GM18870 (cell line): ENCODE data around the gene DDX43.
"Not testable (repeated sequence)": the region's sequence is repeated elsewhere in the genome, so short reads cannot be mapped to it uniquely, and the experiment has no call there.

ENCODE experiments used
- ATAC-seq: cut with Tn5 transposase; IDR thresholded peaks from one replicate; pipeline ENCODE4 v1.9.1; 2021; ENCODE audit warnings: moderate library complexity; ENCODE audit not compliant: unreplicated experiment

The DDX43 gene

DNA sequence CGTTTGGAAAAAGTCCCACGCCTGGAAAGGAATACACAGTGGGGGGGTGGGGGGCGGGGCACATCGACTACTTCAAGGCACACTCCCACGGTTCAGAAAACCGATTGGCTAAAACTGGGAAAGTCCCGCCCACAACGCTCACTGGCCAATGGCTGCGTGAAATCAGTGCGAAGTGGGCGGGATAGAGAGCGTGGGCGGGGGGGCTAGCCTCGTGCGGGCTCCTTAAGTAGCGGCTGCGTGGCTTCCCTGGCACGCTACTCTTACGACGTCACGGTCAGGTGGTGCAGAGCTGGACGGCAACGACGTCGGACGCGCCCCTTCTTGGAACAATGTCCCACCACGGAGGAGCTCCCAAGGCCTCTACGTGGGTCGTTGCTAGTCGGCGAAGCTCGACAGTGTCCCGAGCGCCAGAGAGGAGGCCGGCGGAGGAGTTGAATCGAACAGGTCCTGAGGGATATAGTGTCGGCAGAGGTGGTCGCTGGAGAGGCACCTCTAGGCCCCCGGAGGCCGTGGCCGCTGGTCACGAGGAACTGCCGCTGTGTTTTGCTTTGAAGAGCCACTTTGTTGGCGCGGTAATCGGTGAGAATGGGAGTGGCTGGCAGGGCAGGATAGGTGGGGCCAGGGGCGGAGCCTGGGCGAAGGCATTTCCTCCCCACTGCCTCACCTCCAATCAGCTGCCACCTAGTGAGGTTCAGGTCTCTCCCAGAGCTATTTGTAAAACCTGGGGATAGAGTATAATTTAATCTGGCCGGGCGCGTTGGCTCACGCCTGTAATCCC, at the start of gene DDX43:
TSS of gene DDX43 (plus strand) at position 252 of the 778 bp plus-strand sequence. CDS start at position 330, 78 bp downstream.
- ATAC-seq = no peak

DNA sequence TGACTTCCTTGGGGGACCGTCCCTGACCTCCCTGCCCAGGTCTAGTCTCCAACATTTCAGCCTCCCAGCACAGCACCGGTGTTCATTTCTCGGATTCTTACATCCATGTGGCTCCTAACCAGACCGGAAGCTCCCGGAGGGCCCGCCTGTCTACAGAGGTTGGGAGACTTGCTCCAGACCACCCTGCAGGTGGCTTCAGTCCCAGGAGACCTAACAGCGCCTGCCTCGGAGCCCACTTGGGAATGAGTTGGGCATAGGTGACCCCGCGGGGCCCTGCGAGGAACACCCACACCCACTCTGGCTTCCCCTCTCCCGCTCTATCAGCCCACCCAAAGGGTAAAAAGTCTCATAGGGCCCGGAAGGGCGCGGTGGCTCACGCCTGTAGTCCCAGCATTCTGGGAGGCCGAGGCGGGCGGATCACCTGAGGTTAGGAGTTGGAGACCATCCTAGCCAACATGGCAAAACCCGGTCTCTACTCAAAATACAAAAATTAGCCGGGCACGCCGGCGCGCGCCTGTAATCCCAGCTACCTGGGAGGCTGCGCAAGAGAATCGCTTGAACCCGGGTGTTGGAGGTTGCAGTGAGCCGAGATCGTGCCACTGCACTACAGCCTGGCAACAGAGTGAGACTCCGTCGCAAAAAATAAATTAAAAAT, 46.0 kb upstream of the DDX43 start:
- no peak for ATAC-seq

DNA sequence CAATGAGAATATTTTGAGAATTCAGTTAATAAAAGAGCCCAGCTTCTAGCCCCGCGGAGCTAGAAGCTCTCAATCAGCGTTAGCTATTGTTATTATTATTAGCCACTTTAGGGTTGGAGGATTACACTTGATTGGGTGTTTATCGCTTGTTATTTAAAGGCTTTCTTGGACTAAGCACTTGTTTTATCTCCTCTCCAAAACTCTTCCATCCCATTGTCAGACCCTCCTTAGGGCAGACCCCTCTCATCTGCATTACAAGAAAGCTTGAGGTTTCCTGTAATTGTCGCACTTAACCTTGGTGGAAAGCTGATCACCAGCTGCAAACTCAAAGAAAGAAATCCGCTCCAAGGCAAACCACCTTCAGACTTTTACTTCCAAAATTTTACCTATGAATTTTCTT, 45.3 kb upstream of the DDX43 start:
- no peak for ATAC-seq

DNA sequence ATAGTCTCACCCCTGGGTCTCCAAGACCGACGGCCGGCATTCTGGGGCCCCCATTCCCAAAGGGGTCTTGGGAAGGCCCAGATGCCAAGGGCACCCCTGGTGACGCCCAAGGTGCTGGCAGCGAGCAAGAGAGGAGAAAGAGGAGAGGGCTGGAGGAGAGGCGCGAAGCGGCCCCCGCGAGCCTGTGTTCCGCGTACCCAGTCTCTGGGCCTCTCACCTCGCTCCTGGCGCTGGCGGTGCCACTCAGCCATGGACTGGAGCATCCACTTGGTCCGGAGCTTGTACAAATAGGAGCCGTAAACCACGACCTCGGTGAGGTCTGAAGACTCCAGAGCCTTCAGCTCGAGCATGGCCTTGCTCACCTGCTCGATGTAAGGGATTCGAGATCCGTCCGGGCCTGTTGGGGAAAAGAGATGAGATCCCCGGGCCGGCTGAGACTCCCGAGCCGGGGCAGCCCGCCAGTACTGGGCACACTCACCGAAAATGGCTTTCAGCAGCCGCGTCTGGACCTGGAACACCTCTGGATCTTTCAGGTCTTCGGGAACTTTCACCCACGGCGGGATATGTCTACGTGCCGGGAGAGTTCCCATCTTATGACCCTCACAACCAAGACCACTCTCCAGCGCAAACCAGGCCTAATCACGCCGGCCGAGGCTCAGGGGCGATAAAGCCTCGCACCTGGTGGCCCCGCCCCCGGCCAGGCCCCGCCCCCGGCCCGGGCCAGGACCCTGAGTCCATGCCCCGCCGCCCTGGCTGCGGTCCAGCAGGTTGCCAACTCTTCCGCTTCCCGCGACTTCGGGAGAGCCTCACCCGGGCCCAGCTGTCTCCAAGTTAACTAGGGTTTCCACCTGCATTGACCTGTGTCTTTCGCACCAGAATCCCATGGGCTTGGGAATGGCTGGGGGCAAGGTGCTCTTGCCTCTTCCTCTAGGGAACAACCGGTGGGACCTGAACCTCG, 40.7 kb upstream of the DDX43 start, which contains the start of gene DPPA5:
TSS of gene DPPA5 (minus strand) at position 641 of the 958 bp plus-strand sequence. CDS start at position 590, 51 bp downstream.
- ATAC-seq = no peak

DNA sequence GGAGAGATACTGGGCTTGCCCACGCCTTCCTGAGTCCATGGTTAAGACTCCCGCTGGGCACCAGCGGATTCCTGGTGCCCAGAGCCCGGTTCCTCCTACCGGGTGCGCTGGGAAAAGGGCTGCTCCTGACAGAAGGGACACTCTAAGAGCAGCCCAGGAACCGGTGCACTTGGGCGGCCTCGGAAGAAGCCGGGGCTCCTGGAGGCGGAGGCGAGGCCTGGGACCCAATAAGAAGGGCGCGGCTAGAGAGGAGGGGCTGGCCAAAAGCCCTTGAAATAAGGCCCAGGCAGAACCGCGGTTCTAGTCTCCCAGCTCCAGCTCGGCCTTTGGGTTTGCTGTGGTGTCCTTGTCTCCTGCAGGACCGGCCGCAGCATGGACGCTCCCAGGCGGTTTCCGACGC, 32.3 kb upstream of the DDX43 start, which contains the start of gene KHDC3L:
TSS of gene KHDC3L (plus strand) at position 301 of the 400 bp plus-strand sequence. CDS start at position 373, 72 bp downstream.
- ATAC-seq = no peak

DNA sequence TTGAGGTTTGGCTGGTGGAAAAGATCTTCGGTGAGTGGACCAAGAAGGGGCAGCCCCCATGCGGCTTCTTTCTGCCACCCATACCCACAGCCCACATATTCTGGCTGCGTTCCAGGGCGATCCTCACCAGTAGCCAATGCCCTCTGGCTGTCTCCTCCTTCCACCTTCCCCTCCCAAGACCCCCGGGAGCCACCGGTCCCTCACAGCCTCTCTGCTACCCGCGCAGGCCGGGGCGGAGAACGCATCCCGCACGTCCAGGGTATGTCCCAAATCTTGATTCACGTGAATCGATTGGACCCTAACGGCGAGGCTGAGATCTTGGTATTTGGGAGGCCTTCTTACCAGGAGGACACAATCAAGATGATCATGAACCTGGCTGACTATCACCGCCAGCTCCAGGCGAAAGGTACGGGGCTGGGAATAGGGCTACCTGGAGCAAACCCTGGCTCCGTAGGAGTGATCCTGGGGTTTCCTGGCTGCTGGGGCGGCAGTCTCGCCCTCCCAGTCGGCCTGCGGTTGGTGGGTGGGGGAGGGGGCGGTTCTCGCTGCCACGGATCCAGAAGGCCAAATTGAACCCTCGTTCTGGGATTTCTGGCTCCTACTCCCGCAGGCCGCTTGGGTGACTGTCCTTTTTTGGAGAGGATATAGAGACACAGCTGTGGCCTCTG, 31.6 kb upstream of the DDX43 start:
- no peak for ATAC-seq

DNA sequence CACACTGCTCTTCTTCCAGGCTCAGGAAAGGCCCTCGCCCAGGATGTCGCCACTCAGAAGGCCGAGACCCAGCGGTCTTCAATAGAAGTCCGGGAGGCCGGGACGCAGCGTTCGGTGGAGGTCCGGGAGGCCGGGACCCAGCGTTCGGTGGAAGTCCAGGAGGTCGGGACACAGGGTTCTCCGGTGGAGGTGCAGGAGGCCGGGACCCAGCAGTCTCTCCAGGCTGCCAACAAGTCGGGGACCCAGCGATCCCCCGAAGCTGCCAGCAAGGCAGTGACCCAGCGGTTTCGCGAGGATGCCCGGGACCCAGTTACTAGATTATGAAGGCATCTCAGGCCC, 31.1 kb upstream of the DDX43 start:
- no peak for ATAC-seq

DNA sequence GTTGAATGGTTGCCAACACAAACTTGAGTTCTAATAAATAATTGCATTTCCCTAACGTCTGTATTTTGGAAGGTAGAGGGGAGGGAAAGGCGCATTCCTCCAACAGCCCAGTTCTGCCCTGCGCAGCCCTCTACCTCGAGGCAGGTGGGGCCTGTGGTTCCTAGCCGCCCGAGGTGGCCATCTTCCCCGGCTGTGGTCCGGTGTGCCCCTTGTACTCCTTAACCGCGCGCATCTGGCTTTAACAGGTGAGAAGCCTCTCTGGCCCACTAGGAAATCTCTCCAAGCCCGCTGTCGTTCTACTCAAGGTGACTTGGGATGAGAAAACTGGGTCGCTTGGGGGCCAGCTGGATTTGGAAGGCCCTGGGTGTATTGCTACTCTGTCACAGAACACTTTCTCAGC, 30.5 kb upstream of the DDX43 start:
- no peak for ATAC-seq

DNA sequence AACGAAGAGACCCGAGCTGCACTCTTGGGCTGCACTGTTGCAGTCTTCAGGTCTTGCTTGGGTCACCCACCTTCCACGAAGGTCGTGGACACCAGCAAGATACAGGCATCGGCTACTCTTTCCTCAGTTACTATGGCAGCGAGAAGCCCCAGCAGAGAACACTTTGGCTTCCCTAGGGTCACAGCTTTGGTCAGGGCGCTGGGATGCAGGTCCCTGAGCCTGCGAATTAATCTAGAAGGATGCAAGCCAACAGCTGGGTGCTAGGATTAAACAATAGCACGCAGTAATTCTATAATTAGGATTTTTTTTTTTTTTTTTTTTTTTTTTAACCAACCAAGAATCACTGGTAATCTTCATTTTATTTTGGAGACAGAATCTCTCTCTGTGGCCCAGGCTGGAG, 30.1 kb upstream of the DDX43 start:
- ATAC-seq = no peak

DNA sequence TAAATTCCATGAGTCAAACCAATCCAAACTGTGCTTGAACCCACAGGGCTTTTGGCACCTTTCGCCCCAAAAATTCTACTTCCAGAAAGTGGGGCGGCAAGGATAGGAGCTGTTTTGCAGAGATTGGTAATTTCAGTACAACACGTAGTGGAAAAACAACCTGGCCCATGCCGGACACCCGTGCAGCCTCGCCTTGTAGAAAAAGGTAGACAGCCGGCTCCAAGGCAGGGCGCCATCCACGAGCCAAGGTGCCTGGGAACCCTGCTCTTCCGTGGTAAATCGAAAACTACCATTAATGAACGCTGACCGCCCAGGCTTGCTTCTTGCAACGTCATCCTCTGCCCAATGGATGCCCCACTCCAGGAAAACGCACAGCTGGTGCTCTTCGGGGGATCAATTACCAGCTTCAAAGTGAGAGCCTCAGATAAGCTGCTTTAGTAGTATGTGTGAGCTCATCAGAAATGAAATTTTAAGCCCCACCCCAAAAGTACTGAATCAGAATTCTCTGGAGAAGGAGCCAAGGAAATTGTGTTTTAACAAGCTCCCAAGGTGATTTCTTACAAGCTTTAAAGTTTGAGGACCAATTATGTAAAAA, 26.8 kb upstream of the DDX43 start:
- no peak for ATAC-seq

DNA sequence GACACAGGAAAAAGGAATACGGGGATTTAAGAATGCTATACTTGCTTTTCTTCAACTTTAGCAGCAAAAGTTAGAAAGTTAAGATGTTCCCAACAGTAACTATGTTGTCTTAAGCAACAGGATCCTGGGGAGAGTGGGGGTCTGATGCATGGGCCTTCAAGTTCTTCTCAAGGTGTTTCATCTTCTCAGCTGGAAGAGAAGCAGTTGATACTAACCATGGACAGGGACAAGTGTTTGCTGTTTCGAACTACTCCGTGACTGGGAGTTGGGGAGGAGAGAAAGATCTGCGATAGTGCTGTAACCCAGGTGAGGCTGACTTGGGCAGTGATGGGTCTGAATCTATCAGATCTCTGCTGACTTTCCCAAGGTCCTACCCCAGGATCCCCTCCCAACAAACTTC, 26.0 kb upstream of the DDX43 start:
- no peak for ATAC-seq

DNA sequence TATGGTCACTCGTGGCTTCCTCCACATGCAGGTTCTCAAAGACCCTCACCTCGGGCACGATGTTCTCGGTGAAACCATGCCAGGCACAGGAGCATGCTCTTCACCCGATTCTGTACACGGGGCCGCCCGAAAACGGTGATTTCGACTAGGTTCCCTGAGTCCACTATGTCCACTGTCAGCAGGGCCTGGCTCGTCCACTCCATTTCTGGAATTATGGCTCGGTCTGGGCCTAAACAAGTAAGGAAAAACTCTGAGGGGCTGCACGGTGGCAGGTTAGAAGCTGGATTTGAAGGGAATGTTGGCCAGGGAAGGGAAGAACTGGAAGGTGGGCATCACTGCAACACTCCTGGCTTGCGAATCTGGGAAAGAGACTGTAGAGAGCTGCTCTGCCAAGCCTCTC, 25.5 kb upstream of the DDX43 start:
- no peak for ATAC-seq

DNA sequence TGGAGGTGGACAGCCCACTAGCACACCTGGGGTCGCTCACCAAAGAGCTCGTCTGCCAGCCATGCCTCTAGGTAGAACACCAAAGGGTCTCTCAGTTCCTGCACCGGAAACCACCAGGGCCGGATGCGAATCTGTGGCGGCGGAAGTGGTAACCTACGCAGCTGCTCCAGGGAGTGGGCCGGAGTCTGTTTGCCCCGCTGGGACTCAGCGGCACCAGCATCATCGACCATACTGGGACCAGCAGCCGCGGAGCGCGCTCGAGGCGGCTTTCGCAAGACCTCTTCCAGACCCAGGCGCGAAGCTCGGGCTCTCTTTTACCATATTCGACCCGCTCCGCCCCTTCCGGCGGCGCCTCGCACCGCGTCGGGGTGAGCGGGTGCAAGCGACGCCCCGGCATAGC, 25.1 kb upstream of the DDX43 start, which contains the start of gene OOEP:
TSS of gene OOEP (minus strand) at position 335 of the 400 bp plus-strand sequence. CDS start at position 230, 105 bp downstream.
- no peak for ATAC-seq

DNA sequence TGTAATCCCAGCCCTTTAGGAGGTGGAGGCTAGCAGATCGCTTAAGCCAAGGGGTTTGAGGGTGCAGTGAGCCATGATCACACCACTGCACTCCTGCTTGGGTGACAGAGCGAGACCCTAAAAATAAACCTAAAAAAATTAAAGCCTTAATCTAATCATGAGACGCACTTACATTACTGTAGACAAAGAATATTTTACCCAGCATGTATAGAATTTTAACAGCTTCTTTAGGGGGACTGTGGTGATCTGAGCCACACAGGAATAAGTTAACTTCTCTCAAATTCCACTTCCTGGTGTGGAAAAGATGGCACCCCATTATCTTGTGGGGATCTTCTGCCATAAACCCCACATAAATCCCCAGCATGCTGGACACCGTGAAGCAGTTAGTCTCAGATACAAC, 22.6 kb upstream of the DDX43 start:
- ATAC-seq = no peak

DNA sequence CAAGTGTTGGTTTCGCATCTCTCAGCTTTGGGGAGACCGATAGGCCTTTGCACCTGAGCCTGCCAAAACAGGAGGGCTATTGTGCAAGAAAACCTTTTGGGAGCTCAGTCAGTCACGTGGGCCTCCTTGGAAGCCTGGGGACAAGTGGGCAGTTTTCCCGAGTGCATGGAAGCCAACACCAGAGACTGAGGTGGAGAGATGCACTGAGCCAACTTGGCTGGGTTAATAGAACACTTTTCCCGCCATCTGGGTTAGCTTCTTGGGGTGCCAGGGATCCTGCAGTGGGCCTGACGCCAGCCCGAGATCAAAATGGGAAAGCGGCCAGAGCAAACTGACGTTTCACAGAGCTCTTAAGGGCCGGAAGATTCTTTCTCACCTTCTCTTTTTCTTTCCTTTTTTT, 22.1 kb upstream of the DDX43 start:
- ATAC-seq = no peak

DNA sequence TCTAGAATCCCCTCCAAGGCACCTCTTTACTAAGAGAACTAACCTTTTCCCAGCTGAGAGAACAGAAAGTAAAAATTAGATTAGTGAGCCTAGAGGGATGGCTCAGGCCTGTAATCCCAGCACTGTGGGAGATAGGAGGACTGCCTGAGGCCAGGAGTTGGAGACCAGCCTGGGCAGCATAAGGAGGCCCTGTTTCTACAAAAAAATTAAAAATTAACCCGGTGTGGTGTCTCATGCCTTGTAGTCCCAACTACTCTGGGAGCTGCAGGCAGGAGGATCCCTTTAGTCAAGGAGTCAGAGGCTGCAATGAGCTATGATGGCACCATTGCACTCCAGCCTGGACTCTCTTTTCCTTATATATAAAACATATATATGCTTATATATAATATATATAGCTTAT, 19.4 kb upstream of the DDX43 start:
- ATAC-seq = no peak

DNA sequence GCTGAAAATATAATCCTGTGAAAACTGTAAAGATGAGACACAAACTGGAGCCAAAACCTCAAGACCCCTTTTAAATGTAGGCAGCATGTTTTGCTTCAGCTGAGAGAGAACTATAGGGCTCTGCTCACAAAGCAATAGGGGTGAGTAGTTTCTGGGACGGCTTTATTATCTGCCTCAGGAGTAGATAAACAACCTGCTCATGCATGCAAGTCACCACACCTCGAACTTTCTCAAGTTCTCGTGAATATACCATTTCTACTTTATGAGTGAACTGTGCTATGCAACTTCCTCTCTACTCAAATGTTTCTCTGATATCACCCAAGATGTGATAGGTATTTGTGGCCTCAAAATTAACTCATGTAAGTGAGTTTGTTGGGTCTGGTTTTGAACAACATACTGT, 17.4 kb upstream of the DDX43 start:
- no peak for ATAC-seq

DNA sequence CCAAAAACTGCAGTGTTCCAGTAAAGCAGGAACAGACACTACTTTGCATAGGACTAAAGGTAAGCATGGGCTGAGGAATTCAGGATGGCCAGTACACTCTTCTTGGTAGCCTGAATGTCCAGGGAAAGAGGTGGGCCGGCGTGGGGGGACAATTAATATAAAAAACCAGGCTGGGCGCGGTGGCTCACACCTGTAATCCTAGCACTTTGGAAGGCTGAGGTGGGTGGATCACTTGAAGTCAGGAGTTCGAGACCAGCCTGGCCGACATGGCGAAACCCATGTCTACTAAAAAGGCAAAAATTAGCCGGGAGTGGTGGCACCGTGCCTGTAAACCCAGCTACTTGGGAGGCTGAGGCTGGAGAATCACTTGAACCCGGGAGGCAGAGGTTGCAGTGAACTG, 13.1 kb upstream of the DDX43 start:
- ATAC-seq = not testable (repeated sequence)

DNA sequence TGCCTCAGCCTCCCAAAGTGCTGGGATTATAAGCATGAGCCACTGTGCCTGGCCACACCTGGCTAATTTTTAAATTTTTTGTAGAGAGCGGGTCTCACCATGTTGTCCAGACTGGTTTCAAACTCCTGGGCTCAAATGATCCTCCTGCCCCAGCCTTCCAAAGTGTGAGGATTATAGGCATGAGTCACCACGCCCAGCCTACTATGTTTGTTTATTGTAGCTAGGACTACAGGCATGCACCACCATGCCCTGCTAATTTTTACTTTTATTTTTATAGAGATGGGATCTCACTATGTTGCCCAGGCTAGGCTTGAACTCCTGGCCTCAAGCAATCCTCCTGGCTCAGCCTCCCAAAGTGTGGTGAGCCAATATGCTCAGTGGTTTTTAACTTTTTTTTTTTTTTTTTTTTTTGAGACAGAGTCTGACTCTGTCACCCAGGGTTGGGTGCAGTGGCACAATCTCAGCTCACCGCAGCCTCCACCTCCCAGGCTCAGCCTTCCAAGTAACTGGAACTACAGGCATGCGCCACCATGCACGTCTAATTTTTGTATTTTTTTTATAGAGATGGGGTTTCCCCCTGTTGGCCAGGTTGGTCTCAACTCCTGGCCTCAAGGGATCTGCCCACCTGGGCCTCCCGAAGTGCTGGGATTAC, 12.0 kb upstream of the DDX43 start:
- ATAC-seq = no peak

DNA sequence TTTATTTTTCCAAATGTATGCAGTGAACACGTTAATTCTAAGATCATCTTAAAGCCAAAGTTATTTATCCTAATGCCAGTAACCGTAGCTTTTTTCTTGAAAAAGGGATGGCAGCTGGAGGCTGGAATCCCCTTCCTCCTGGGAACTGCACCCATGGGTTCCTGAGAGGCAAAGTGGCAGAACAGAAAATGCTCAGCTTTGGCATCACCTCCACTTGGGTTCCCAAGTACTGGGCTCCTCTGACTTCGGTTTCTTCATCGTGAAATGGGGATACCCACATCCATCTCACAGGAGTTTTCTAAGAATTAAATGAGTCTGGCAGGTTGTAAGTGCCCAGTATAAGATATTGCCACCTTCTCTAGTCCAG, 6.2 kb upstream of the DDX43 start:
- peak; percentile 20 for ATAC-seq
